Kidney capillary endothelial cell (primary cell): ENCODE results near the gene DMD.

Source experiments
- DNase-seq: peaks from one replicate; pipeline ENCODE4 v3.0.0-alpha.2; 2018; ENCODE audit warnings: low spot score

DMD gene

GRCh38 chrX:31338991-31339350 is 1872.4 kb downstream of the DMD start:
- DNase-seq = no peak

- no peak for DNase-seq
These were observed 1874.0 kb downstream of the DMD start for GRCh38 chrX:31337332-31337731.

GRCh38 chrX:31336419-31336818 is 1874.9 kb downstream of the DMD start:
- DNase-seq = no peak

- no peak for DNase-seq
These were observed 1876.4 kb downstream of the DMD start for GRCh38 chrX:31334997-31335396.

GRCh38 chrX:31333165-31333831 is 1878.1 kb downstream of the DMD start:
- DNase-seq = no peak

- no peak for DNase-seq
These were observed 1879.4 kb downstream of the DMD start for GRCh38 chrX:31331928-31332327.

GRCh38 chrX:31331015-31331414 is 1880.3 kb downstream of the DMD start:
- no peak for DNase-seq

GRCh38 chrX:31329298-31329697 is 1882.1 kb downstream of the DMD start:
- DNase-seq = no peak

- no peak for DNase-seq
These were observed 1887.7 kb downstream of the DMD start for GRCh38 chrX:31323658-31324057.

- no peak for DNase-seq
These were observed 1890.6 kb downstream of the DMD start for GRCh38 chrX:31320740-31321139.

- DNase-seq = no peak
These were observed 1891.8 kb downstream of the DMD start for GRCh38 chrX:31319586-31319985.

- no peak for DNase-seq
These were observed 1892.5 kb downstream of the DMD start for GRCh38 chrX:31318866-31319265.

GRCh38 chrX:31316340-31316991 is 1894.9 kb downstream of the DMD start:
- DNase-seq = no peak

- no peak for DNase-seq
These were observed 1896.4 kb downstream of the DMD start for GRCh38 chrX:31314921-31315320.

GRCh38 chrX:31307952-31308351 is 1903.4 kb downstream of the DMD start:
- no peak for DNase-seq

GRCh38 chrX:31302573-31303075 is 1908.7 kb downstream of the DMD start:
- no peak for DNase-seq

GRCh38 chrX:31301941-31302340 is 1909.4 kb downstream of the DMD start:
- no peak for DNase-seq

- no peak for DNase-seq
These were observed 1910.1 kb downstream of the DMD start for GRCh38 chrX:31301203-31301602.

GRCh38 chrX:31298916-31299315 is 1912.4 kb downstream of the DMD start:
- no peak for DNase-seq

- no peak for DNase-seq
These were observed 1913.5 kb downstream of the DMD start for GRCh38 chrX:31297881-31298280.

- DNase-seq = no peak
These were observed 1916.9 kb downstream of the DMD start for GRCh38 chrX:31294475-31294874.

GRCh38 chrX:31293409-31293808 is 1917.9 kb downstream of the DMD start:
- DNase-seq = no peak

GRCh38 chrX:31291131-31291530 is 1920.2 kb downstream of the DMD start:
- DNase-seq = no peak

GRCh38 chrX:31287861-31288260 is 1923.5 kb downstream of the DMD start:
- no peak for DNase-seq
